ENCODE data around the gene CCDC69. TPM values are rescaled to one million over a fixed set of nuclear protein-coding genes. Genes with fewer than 3 reads are reported as not detected.

CCDC69 gene
- total RNA-seq, 1 experiment from 2014 or later, result 5.1 TPM

DNA sequence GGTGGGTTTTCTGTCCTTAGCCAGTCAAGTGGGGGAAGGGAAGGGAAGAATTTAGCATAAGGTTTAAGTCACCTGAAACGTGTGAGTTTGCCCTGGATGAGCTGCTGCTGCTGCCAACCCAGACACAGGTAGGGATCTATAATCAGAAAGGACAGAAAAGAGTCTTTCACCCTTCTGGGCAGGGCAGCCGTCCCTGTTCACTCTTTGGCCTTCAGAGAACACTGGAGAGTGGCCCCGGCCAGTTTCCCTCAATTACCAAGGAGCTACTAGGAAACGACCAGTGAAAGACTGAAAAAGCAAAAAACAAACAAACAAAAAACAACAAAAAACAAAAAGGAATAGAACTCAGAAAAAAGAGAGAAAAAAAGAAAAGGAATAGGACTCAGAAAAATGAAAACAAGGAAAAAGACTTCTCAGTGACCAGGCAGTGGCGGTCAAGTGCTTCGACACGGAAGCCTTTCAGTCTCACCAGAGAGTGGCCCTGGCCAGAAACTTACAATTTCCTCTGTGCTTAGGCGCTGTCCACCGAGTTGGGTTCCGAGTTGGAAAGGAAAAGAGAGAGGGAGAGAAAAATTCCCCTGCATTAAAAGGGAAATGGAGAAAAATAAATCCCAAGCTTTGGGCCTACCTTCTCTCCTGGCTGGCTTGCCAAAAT, 26.6 kb upstream of the CCDC69 start:
- POLR2A ChIA-PET, result no interaction called here
- H3K4me3 ChIP-seq (ENCODE audit: low read depth, low read length), result no peak overlapping the region
- Mint-ChIP-seq H3K4me1 (ENCODE audit: low read depth, unreplicated experiment) (peaks cover 23% of the 10 kb centered on the region), H3K9me3 (ENCODE audit: unreplicated experiment) (no peaks in the 10 kb centered on the region), H3K36me3 (ENCODE audit: insufficient read depth, unreplicated experiment) (peaks cover 11% of the 10 kb centered on the region), H3K4me3 (ENCODE audit: unreplicated experiment) (peak overlapping the region; percentile 76), H3K27ac (ENCODE audit: unreplicated experiment) (peak overlapping the region; percentile 54), H3K27me3 (ENCODE audit: insufficient read depth, unreplicated experiment) (no peaks in the 10 kb centered on the region)
- no peaks in the 10 kb centered on the region for H3K9me3 ChIP-seq
- DNase-seq, result no peak
- TF ChIP-seq CTCF (IDR thresholded peaks at IDR 0.05; ENCODE audit: insufficient read depth in 1 of 2, low read depth in 1 of 2, low read length in 1 of 2, severe bottlenecking in 1 of 2, unreplicated experiment in 1 of 2), result no peak
- CTCF ChIA-PET, result no interaction called here
- no peaks in the 10 kb centered on the region for H3K27me3 ChIP-seq (replicated peaks; ENCODE audit: control insufficient read depth, insufficient read depth, low read length)
- H3K36me3 ChIP-seq (ENCODE audit: control insufficient read depth, insufficient read depth, low read length), result no peaks in the 10 kb centered on the region
- intact Hi-C loops (cut with micrococcal nuclease; ENCODE audit: unreplicated experiment), result loop anchor here (5.0 kb wide), 2 partner anchors 67 to 522 kb away; partner anchors contain the start of gene G3BP1
- BruUV-seq (replicated peaks), result TSS peak; percentile 84
- H3K4me1 ChIP-seq, result peaks cover 16% of the 10 kb centered on the region

GRCh38 chr5:151249281-151249680, 25.4 kb upstream of the CCDC69 start:
- no peak overlapping the region for H3K4me3 ChIP-seq (ENCODE audit: low read depth, low read length)
- POLR2A ChIA-PET, result no interaction called here
- no peaks in the 10 kb centered on the region for H3K36me3 ChIP-seq (ENCODE audit: control insufficient read depth, insufficient read depth, low read length)
- H3K4me1 ChIP-seq, result peaks cover 16% of the 10 kb centered on the region
- H3K9me3 ChIP-seq, result no peaks in the 10 kb centered on the region
- H3K4me1 Mint-ChIP-seq (ENCODE audit: low read depth, unreplicated experiment), result peaks cover 23% of the 10 kb centered on the region
- TF ChIP-seq CTCF (IDR thresholded peaks at IDR 0.05; ENCODE audit: insufficient read depth in 1 of 2, low read depth in 1 of 2, low read length in 1 of 2, severe bottlenecking in 1 of 2, unreplicated experiment in 1 of 2), result no peak
- DNase-seq, result no peak
- BruUV-seq (replicated peaks), result no TSS peak
- no peak overlapping the region for H3K4me3 Mint-ChIP-seq (ENCODE audit: unreplicated experiment)
- H3K36me3 Mint-ChIP-seq (ENCODE audit: insufficient read depth, unreplicated experiment), result peaks cover 11% of the 10 kb centered on the region
- CTCF ChIA-PET, result no interaction called here
- no peaks in the 10 kb centered on the region for H3K27me3 ChIP-seq (replicated peaks; ENCODE audit: control insufficient read depth, insufficient read depth, low read length)
- no peaks in the 10 kb centered on the region for H3K9me3 Mint-ChIP-seq (ENCODE audit: unreplicated experiment)
- no peaks in the 10 kb centered on the region for H3K27me3 Mint-ChIP-seq (ENCODE audit: insufficient read depth, unreplicated experiment)
- intact Hi-C loops (cut with micrococcal nuclease; ENCODE audit: unreplicated experiment), result no loop called here
- no peak overlapping the region for H3K27ac Mint-ChIP-seq (ENCODE audit: unreplicated experiment)

DNA sequence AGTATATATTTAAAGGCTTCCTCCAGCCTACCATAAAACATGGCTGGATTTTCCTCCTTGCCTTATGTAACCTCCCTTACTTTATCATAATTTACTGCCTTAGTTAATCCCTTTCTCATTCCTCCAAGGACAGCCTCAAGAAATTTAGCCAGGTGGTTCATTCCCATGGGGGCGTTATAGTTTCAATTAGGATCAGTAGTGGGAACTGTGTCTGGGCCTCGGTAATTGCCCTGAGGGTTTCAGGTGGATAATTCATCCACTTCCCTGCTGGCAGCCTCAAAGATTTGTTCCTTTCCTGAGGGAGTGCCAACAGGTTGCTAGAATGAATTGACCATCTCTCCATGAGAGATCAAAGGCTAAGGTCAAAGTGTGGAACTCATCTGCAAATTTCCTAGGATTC, 24.8 kb upstream of the CCDC69 start:
- BruUV-seq (replicated peaks), result no TSS peak
- TF ChIP-seq CTCF (IDR thresholded peaks at IDR 0.05; ENCODE audit: insufficient read depth in 1 of 2, low read depth in 1 of 2, low read length in 1 of 2, severe bottlenecking in 1 of 2, unreplicated experiment in 1 of 2), result no peak
- peaks cover 16% of the 10 kb centered on the region for H3K4me1 ChIP-seq

More for the DNA sequence above, 24.8 kb upstream of the CCDC69 start:
- Mint-ChIP-seq H3K9me3 (ENCODE audit: unreplicated experiment) (no peaks in the 10 kb centered on the region), H3K4me3 (ENCODE audit: unreplicated experiment) (no peak overlapping the region), H3K36me3 (ENCODE audit: insufficient read depth, unreplicated experiment) (peaks cover 11% of the 10 kb centered on the region), H3K4me1 (ENCODE audit: low read depth, unreplicated experiment) (peaks cover 18% of the 10 kb centered on the region), H3K27ac (ENCODE audit: unreplicated experiment) (no peak overlapping the region), H3K27me3 (ENCODE audit: insufficient read depth, unreplicated experiment) (no peaks in the 10 kb centered on the region)
- Histone ChIP-seq H3K4me3 (ENCODE audit: low read depth, low read length) (no peak overlapping the region), H3K9me3 (no peaks in the 10 kb centered on the region), H3K27me3 (replicated peaks; ENCODE audit: control insufficient read depth, insufficient read depth, low read length) (no peaks in the 10 kb centered on the region), H3K36me3 (ENCODE audit: control insufficient read depth, insufficient read depth, low read length) (no peaks in the 10 kb centered on the region)
- ChIA-PET CTCF (no interaction called here), POLR2A (no interaction called here)
- intact Hi-C loops (cut with micrococcal nuclease; ENCODE audit: unreplicated experiment), result no loop called here
- no peak for DNase-seq
